Hepatocyte (in vitro differentiated cells): ENCODE data around the gene PHYKPL.

Source experiments
- EZH2 ChIP-seq: fragments of 200-600 bp; sonication (generic); IDR thresholded peaks from 2 replicates; pipeline ENCODE4 v1.6.1; 2016; ENCODE audit warnings: antibody characterized with exemption, mild to moderate bottlenecking, borderline replicate concordance
- EZH2phosphoT487 ChIP-seq: fragments of 200-600 bp; sonication (generic); IDR thresholded peaks from one replicate; pipeline ENCODE4 v1.6.1; 2018; ENCODE audit warnings: antibody characterized with exemption, mild to moderate bottlenecking, low read depth, moderate library complexity; ENCODE audit not compliant: unreplicated experiment, severe bottlenecking
- TF ChIP-seq, protein P1 (sequence below): fragments of 200-600 bp; sonication (generic); IDR thresholded peaks from 2 replicates; pipeline ENCODE4 v1.5.1; 2016; ENCODE audit warnings: antibody characterized with exemption, mild to moderate bottlenecking; ENCODE audit not compliant: poor library complexity

DNA sequence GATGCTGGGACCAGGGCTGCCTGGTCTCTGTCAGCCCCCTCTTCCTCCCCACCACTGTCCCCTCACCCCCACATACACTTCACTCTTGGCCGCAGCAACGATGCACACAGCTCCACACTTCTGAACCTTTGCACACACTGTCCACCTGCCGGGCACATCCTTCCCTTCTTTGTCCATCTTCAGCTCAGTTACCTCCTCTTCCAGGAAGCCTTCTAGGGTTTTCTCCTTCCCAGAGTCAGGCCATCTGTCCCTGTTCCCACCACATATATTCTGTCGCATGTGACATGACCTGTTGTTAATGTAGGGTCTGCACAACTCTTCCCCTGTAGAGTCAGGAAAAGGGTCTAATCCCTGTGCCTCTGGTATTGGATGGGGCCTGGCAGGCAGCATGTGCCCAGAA is 38.6 kb upstream of the PHYKPL start:
- TF ChIP-seq, protein P1, sequence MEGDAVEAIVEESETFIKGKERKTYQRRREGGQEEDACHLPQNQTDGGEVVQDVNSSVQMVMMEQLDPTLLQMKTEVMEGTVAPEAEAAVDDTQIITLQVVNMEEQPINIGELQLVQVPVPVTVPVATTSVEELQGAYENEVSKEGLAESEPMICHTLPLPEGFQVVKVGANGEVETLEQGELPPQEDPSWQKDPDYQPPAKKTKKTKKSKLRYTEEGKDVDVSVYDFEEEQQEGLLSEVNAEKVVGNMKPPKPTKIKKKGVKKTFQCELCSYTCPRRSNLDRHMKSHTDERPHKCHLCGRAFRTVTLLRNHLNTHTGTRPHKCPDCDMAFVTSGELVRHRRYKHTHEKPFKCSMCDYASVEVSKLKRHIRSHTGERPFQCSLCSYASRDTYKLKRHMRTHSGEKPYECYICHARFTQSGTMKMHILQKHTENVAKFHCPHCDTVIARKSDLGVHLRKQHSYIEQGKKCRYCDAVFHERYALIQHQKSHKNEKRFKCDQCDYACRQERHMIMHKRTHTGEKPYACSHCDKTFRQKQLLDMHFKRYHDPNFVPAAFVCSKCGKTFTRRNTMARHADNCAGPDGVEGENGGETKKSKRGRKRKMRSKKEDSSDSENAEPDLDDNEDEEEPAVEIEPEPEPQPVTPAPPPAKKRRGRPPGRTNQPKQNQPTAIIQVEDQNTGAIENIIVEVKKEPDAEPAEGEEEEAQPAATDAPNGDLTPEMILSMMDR: no peak
- TF ChIP-seq EZH2: no peak
- no peak for TF ChIP-seq EZH2phosphoT487
